HG03432 (cell line): ENCODE measurements around the gene ST8SIA5.
"Not testable (repeated sequence)": the region's sequence is repeated elsewhere in the genome, so short reads cannot be mapped to it uniquely, and the experiment has no call there.

ENCODE experiments used
- ATAC-seq: cut with Tn5 transposase; IDR thresholded peaks from one replicate; pipeline ENCODE4 v1.9.1; 2021; ENCODE audit warnings: mild to moderate bottlenecking, moderate library complexity; ENCODE audit not compliant: unreplicated experiment

ST8SIA5 gene, protein sequence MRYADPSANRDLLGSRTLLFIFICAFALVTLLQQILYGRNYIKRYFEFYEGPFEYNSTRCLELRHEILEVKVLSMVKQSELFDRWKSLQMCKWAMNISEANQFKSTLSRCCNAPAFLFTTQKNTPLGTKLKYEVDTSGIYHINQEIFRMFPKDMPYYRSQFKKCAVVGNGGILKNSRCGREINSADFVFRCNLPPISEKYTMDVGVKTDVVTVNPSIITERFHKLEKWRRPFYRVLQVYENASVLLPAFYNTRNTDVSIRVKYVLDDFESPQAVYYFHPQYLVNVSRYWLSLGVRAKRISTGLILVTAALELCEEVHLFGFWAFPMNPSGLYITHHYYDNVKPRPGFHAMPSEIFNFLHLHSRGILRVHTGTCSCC

DNA sequence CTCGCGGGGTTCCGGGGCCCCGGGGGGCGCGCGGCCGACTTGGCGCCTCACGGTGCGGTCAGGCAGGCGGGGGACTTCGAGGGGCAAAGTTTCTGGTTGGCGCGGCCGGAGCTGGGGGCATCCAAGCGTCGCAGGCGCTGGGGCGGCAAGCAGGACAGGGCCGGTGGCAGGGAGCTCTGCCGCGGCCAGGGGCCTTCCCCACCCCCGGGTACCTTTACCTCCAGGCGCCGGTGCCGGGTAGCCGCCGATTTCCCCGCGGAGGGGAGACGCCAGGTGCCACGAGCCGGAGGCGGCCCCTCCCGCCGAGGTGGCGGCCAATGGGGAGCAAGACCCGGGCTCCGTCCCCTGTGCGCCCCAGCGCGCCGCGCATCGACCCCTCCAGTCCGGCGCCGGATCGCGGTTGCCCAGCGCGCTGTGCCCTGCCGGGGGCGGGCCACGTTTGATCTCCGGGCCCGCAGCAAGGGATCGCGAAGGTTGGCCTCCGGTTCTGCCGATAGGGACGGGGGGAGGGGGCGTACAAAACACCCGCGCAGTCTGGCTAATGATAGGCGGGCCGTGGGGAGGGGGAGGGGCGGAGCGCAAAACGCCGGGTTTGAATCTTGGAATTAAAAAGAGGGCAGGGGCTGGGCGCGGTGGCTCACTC, at the start of gene ST8SIA5:
ST8SIA5 (minus strand) TSS at position 495 of the 643 bp plus-strand sequence. CDS start 545 bp downstream, outside the sequence.
- peak; percentile 42 for ATAC-seq

DNA sequence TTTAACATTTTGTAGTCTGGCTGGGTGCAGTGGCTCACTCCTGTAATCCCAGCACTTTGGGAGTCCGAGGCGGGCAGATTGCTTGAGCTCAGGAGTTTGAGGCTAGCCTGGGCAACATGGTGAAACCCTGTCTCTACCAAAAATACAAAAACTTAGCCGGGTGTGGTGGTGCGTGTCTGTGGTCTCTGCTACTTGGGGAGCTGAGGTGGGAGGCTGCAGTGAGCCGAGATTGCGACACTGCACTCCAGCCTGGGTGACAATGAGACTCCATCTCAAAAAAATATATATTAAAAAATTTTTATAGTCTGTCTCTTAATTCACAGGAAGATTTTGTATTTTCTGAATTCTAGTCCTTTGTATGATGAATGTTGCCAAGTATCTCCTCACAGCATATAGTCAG, 39.1 kb upstream of the ST8SIA5 start:
- ATAC-seq, result not testable (repeated sequence)

DNA sequence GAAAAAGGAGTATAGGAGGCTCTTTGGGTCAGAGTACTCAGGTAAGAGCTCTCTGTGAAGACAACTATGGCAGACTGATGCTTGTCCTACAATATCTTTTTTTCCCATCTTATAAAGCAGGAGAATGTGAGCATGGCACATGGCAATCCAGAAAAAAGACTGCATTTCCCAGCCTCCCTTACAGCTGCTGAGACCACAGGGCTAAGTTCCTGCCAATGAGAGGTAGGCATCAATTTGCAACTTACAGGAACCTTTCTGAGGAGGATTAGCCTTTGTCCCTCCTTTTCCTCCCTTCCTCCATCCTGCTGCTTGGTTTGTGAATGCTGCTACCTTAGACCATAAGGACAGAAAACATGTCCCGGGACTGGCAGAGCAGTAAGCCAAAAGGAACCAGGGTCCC, 37.8 kb upstream of the ST8SIA5 start:
- no peak for ATAC-seq

DNA sequence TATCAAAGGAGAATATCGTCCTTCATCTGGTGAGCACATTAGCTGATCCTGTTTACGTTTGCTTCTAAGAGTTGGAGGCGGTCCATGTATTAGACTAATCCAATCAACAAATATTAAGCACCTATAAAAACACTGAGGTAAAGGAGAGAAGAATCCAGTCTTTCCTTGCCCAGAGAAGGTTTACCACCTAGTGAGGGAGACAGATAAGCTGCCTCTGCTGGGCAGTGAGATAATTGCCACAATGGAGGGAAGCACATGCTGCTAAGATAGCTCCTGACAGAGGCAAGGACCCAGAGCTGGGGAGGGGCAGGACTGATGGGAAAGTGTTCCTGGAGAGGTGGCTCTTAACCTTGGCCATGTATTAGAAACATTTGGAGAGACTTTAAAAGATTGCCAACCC, 36.7 kb upstream of the ST8SIA5 start:
- no peak for ATAC-seq

DNA sequence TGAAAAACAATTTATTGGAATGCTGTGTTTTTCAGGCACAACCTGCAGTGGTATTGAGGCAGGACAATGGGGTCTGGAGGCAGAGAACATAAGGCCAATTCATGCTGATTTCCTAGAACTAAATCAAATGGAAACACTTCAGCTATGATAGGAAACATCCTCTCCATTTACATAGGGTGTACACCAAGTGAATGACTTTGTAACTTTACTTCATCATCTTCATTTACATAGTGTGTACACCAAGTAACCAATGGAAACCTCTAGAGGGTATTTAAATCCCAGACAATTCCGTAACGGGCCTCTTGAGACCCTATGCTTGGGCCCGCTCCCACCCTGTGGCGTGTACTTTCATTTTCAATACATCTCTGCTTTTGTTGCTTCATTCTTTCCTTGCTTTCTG, 32.2 kb upstream of the ST8SIA5 start:
- no peak for ATAC-seq

DNA sequence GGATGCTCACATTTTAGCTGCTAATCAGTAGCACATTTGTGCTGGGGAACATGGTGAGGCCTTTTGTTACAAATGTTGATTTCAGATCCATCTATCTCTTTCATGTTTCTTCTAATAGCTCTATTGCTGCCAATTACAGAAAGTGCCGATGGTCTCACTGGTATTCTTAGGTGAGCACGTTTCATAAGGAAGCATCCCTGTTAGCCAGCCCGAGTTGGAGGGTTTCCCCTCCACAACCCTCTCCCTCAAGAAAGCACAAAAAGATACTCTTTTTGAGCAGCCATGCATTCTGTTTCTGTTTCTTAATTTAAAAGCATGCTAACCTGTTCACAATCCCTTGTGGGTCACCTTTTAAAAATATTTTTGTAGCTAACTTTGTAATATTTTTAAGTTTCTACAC, 30.8 kb upstream of the ST8SIA5 start:
- ATAC-seq, result peak; percentile 46

DNA sequence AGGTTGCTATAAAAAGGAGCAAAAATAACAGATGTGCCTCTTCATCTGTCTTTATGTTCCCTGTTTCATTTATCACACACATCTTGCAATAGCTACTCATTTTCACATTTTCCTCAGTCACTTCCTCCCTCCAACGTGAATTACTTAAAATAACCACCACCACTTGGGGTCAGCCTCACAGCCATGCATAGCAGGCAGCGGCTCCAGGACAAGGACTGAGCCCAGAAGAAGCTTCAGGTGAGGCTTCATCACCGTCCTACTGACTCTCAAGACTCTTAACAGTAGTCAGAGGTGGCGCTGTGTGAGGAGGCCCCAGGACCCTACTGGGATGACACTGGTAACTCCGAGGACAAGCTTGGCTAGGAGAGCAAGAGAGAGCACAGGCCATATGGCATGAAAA, 15.5 kb upstream of the ST8SIA5 start:
- no peak for ATAC-seq

DNA sequence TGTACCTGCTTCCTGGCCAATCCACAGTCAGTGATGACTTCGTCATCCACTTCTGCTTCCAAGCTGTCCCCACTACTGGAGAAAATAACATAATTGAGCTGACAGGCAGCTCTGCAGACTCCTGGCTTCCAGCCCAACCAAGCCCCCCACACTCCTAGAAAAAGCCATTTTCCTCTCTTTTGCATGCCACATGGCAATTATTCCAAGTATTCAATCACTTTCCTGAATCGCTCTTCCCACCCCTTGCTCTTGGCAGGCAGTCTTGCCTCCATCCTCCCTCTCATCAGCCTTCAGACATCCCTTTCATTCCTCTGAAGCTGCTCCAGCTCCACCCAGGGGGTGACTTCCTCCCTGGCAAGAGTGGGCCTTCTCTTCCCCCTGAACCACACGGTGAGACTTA, 14.3 kb upstream of the ST8SIA5 start:
- no peak for ATAC-seq

DNA sequence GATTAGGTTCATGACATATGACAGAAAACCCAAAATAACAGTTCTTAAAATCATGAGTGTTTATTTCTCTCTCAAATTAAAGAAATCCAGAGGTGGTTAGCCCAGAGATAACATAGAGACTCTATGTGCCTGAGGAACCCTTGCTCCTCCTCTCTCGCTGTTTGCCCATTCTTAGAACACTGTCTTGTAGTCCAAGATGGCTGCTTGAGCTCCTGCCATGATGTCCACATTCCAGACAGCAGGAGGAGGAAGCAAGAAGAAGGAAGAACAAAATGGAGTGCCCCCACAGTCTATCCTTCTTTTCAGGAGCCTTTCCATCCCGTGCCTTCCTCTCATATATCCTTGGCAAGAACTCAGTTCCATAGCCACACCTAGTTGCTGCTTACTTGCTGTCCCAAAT, 13.9 kb upstream of the ST8SIA5 start:
- no peak for ATAC-seq

DNA sequence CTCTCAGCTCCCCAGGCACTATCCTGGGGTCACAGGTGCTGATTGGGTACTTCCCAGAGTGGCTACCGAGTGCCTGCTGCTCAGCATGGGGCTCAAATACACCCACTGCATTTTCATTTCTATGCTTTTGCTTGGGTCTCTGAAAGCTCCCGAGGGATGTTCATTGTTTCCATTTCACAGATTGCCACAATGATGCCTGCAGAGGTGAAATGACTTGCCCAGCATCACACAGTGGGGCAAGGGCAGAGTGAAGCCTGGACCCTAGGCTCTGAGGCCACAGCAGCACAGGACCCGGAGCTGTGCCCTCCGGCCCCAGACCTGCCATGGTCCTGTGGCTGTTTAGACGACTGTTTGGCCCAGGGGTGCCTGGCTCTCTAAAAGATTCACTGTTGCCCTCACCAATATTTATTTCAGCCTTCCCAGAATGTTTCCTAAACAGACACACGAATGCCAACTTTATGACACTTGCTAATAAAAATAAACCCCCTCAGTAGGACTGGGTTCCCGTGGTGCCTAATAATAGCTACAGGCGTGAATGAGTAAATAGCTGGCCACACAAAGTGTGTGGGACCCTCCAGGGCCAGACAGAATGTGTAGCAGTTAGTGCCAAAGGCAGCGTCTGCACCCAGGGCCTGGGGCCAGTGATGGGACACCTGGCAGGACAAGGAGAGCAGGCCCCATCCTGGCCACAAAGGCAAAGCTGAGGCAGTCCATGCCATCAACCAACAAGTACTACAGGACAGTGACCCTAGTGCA, 11.5 kb upstream of the ST8SIA5 start:
- ATAC-seq, result no peak

DNA sequence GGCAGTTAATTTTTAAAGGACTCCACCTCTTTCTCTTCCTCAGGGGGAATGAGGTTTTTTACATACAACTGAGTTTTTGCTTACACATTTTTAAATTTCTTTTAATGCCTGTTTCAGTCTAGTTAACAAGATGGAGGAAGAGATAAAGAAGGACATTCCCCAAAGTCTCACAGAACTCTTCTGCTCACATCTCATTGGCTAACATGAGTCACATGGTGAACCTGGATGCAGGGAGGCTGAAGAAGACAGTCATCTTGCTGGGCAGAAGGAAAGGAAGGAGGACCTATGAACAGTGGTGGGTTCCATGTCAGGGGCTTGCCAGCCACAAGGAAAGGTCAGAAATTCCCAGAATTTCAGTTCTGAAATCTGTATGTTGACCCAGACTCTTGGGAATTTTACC, 10.4 kb upstream of the ST8SIA5 start:
- no peak for ATAC-seq

DNA sequence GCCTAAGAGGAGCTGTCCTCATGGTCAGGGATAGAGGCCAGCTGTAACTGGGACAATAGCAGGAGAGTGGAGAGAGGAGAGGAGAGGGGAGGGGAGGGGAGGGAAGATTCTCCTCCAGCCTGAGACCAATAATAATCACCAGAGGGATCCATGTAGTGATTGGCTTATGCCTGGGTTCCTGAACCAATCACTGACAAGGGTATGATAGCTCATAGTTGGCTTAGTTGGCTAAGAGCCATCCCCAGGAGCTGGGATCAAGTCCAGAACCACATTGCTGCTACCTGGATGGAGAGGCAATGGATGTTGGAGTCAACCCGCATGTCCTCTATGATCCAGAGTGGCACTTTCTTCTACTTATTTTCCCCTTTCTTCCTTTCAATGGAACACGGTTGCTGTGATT, 7.7 kb upstream of the ST8SIA5 start:
- no peak for ATAC-seq

DNA sequence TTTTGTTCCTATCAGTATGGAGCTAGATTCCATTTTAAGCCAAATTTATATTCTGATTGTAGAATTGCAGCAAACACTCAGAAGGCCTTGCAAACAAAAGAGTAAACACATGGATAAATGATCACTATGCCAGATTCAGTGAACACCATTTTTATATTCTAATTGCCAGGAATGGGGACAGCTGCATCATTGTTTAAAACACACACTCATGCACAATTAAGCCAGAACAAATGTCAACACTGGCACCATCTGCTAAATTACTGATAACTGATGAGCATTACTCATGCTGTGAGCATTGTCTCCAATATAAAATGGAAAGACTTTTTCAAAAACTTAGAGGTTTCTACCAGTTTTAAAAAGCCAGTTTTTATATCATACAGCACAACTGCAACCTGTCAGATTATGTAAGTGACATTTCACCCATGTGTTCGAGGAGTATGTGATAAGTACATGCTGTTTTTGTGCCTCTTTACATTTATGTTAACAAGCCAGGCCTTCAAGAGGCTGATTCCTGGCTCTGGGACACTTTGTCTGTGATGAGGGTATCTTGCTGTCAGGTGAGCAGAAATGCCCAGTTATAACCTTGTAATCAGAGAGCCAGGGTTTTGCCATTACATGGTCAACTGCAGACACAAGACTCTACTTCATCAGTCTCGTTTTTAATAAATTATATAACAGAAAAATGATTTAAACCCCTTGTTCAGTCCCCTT, 4.4 kb upstream of the ST8SIA5 start:
- no peak for ATAC-seq

DNA sequence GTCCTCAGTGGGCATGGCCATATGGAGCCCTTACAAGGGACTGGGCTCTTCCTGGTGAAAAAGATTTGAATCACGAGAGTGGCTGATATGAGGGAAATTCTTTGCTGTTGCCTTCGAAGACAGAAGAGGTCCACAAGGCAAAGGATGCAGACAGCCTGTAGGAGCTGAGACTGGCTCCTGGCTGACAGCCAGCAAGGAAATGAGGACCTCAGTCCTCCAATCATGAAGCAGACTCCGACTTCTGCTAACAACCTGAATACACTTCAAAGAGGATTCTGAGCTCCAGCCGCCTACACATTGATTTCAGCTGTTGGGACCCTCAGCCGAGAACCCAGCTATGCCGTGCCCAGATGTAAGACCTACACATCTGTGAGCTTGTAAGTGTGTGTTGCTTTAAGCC, 3.0 kb upstream of the ST8SIA5 start:
- no peak for ATAC-seq

DNA sequence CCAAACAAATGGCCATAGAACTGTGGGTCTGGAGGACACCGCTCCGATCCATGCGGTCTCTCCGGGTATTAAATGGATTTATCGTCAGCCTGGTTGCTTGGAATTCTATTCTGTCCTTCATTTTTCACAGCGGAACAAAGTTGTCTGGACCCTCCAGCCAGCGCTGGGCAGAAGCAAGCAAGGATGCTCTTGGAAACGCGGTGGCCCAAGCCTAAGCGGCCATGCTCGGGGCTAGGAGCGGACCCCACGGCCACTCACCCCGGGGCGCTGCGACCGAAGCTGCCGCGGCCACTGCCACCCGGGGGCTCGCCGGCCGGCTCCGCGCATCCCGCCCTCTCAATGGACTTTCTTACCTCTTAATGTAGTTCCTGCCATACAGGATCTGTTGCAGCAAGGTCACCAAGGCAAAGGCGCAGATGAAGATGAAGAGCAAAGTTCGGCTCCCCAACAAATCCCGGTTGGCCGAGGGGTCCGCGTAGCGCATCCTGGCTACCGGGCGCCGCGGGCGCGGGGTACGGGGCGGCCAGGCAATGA, 761 bp downstream of the ST8SIA5 start:
- peak; percentile 13 for ATAC-seq

DNA sequence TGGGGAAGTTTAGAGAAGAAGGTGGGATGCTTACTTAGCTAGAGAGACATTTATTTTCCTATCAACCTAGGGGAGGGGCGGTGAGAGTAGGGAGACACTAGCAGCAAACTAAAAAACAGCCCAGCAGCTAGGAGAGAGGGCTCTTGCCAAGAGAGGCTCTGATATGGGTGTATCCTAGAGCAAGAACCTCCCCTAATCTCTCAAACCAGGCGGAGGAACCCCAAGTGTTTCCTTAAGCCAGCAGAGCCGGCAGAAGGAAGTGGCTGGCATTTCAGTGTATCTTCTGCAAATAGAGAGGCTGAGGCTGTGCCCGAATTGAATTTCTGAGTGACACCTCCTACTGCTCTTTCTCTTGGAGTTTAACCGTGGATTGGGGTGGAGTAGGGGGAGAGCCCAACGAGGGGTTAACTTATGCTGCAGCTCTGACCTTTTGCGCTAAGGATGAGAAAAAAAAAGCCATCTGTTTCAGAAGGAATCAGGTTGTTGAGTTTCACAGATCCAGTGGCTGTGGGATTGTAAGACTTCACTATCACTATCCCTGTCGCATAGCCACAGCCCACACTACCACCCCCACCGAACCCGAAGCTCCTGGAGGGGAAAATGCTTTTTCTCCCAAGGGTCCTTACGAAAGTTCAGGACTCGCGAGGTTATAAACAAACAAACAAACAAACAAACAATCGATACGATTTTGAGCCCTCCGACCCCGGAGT, 1.4 kb downstream of the ST8SIA5 start:
- no peak for ATAC-seq

DNA sequence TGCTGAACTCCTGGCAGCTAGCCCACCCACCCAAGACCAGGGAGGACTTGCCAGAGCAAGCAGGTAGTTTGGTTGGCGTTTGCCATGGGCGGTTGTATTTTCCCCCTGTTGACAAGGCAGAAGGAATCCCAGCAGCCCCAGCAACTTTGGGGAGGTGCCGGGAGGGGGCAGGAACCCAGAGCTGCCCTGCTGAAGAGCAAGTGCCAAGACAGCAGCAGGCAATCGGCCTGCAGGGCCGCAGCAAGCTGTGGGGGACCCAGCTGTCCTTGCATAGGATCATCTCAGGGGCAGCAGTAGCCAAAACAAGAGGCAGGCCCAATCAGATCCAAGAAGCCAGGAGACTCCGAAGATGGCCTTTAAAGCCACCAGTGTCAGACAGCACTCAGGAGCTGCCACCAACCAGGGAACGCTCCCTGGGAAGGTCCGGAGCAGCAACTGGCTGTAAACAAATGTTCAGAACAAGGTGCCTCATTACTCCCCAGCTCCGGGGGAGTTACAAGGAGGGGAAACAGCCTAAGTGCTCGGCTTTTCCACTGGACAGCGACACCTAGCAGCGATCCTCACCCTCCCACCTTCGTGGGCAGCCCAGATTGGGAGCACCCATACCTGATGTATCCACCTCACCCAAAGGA, 2.1 kb downstream of the ST8SIA5 start:
- no peak for ATAC-seq

DNA sequence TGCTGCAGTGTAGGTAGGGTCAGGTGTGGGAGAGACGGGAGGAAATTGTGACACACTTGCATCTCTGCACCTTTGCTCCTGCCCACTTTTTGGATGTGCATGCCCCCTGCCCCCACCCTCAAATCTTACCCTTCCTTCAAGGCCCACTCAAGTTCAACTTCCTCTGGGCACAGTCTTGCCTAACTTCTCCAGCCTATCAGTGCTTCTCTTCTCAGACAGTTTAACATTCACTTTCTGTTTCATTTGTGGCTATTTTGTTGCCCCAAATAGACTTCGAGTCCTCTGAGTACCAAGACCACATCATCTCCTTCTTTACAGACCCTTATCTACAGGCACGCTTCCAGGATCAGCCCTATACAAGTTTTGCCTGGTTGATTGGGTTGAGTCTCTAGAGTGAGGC, 2.7 kb downstream of the ST8SIA5 start:
- peak; percentile 59 for ATAC-seq

DNA sequence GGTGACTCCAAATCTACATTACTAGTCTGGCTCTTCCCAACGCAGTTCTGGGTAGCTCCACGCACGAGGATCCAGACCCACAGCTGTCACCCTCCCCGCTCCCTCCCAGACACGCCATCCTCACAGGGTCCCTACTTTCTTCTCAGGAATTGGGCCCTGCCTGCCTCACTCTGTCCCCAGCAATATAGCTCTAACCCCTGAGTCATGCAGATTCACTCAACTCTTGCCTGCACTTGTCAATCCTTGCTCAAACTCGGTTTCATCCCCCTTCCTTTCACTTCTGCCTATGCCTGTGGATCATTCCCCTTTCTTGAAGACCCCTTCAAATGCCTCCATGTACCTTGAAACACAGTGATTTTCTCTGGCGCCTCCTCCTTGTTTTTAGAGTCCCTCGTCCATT, 5.0 kb downstream of the ST8SIA5 start:
- ATAC-seq, result no peak

DNA sequence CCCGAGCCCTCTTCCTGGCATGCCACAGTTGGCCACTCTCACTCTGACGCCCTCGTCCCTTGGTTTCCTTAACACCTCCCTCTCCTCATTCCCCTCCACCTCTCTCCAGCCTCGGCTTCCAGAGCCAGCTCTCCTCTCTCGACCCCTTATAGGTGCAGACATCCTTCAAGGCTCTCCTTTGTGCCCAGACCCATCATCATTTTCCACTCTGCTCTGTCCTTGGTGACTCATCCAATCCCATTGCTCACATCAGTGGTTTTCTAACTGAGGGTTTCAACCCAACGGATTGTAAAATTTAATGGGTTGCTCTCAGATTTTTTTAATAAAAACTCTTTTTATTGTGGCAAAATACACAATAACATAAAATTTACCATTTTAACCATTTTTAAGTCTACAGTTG, 6.2 kb downstream of the ST8SIA5 start:
- ATAC-seq, result no peak
